GM12878 (cell line): ENCODE measurements around the gene IL16. TPM values are rescaled to one million over a fixed set of nuclear protein-coding genes. Genes with fewer than 3 reads are reported as not detected.

Source experiments
- ATAC-seq: fragments of 200-7000 bp; cut with Tn5 transposase; 3 replicates; pipeline ENCODE4 v1.9.1; 2020; ENCODE audit warnings: mild to moderate bottlenecking, moderate library complexity
- BruUV-seq: library from RNA; stranded (reverse); fragments of 400-500 nt; replicated peaks from 2 replicates; lab custom pipeline; 2021; lab: Mats Ljungman, UMichigan
- CTCF ChIA-PET: fragments of 300-600 bp; sonication (Branson Sonifier 250); formaldehyde crosslinking; extraction: SDS; loops from one replicate; lab custom pipeline; 2021; ENCODE audit warnings: inconsistent platforms; lab: Yijun Ruan, JAX
- POLR2A ChIA-PET: fragments of 350-600 bp; formaldehyde crosslinking; extraction: SDS; loops from one replicate; lab custom pipeline; 2021; ENCODE audit warnings: inconsistent platforms; lab: Charles Lee
- RAD21 ChIA-PET: fragments of 300-600 bp; sonication (Branson Sonifier 250); formaldehyde crosslinking; loops from one replicate; lab custom pipeline; 2023; ENCODE audit warnings: antibody characterized with exemption; ENCODE audit not compliant: unreplicated experiment; lab: Charles Lee
- SMC1A ChIA-PET: fragments of 300-600 bp; sonication (Branson Sonifier 250); formaldehyde crosslinking; loops from one replicate; lab custom pipeline; 2023; ENCODE audit not compliant: unreplicated experiment, uncharacterized antibody; lab: Charles Lee
- DNase-seq: peaks from one replicate; pipeline ENCODE4 v3.0.0-alpha.2; 2011; ENCODE audit warnings: low read depth, low spot score
- FAIRE-seq: peaks from 3 replicates; lab custom pipeline; 2011; peaks lifted over from hg19 to GRCh38; lab: Jason Lieb, UNC
- H2AFZ ChIP-seq: 2 replicates; pipeline ENCODE4 v1.6.0; 2011; ENCODE audit warnings: low read depth, low read length, control low read depth; ENCODE audit not compliant: control insufficient read depth
- H3K27ac ChIP-seq: 2 replicates; pipeline ENCODE4 v1.5.1; 2011; ENCODE audit warnings: control low read depth; ENCODE audit not compliant: control insufficient read depth, insufficient read depth
- H3K27me3 ChIP-seq, 2 experiments: replicated peaks in 1 of 2; 2 replicates each; pipeline versions ENCODE4 v1.6.0 to v1.6.1; 2011; ENCODE audit warnings: low read length in 1 of 2; ENCODE audit not compliant: control insufficient read depth in 2 of 2, insufficient read depth in 2 of 2
- H3K36me3 ChIP-seq, 2 experiments: 2 replicates each; pipeline ENCODE4 v1.5.1; 2011; ENCODE audit warnings: low read length in 1 of 2; ENCODE audit not compliant: control insufficient read depth in 2 of 2, insufficient read depth in 2 of 2
- H3K4me1 ChIP-seq: 2 replicates; pipeline ENCODE4 v1.6.1; 2011; ENCODE audit warnings: mild to moderate bottlenecking, low read length, moderate library complexity, mixed read lengths; ENCODE audit not compliant: control insufficient read depth, insufficient read depth
- H3K4me2 ChIP-seq: 2 replicates; pipeline ENCODE4 v1.6.0; 2011; ENCODE audit warnings: control low read depth; ENCODE audit not compliant: control insufficient read depth, insufficient read depth
- H3K4me3 ChIP-seq: fragments of 200-600 bp; sonication (generic); 2 replicates; pipeline ENCODE4 v1.5.1; 2016
- H3K79me2 ChIP-seq: 2 replicates; pipeline ENCODE4 v1.6.0; 2011; ENCODE audit warnings: low read length; ENCODE audit not compliant: control insufficient read depth, insufficient read depth
- H3K9ac ChIP-seq: 2 replicates; pipeline ENCODE4 v1.8.0; 2011; ENCODE audit warnings: low read length, control low read depth, mixed read lengths; ENCODE audit not compliant: control insufficient read depth, insufficient read depth
- H3K9me3 ChIP-seq: replicated peaks from 3 replicates; pipeline ENCODE4 v1.5.1; 2011; ENCODE audit warnings: mild to moderate bottlenecking, low read length; ENCODE audit not compliant: control insufficient read depth, insufficient read depth
- H4K20me1 ChIP-seq: 2 replicates; pipeline ENCODE4 v1.6.0; 2011; ENCODE audit not compliant: control insufficient read depth, insufficient read depth
- EED ChIP-seq: sonication (generic); IDR thresholded peaks from 2 replicates; pipeline ENCODE4 v1.6.1; 2016; ENCODE audit warnings: antibody characterized with exemption, low read depth
- ETV6 ChIP-seq, 2 experiments: fragments of 450-650 bp in 1 of 2; IDR thresholded peaks in 1 of 2; conservative IDR thresholded peaks in 1 of 2; 2 replicates each; pipeline ENCODE4 v1.6.1; 2014; ENCODE audit warnings: antibody characterized with exemption in 1 of 2, borderline replicate concordance in 1 of 2, low read depth in 1 of 2, mild to moderate bottlenecking in 1 of 2, moderate library complexity in 1 of 2
- FOXM1 ChIP-seq: IDR thresholded peaks from 2 replicates; pipeline ENCODE4 v1.6.1; 2012; ENCODE audit warnings: low read depth, mild to moderate bottlenecking, inconsistent platforms, low read length, moderate library complexity
- HDGF ChIP-seq: fragments of 450-650 bp; IDR thresholded peaks from 2 replicates; pipeline ENCODE4 v1.6.1; 2016; ENCODE audit warnings: antibody characterized with exemption
- NFIC ChIP-seq: IDR thresholded peaks from 2 replicates; pipeline ENCODE4 v1.6.1; 2012; ENCODE audit warnings: low read depth, mild to moderate bottlenecking, inconsistent platforms, low read length, moderate library complexity
- POLR2AphosphoS5 ChIP-seq: IDR thresholded peaks from 2 replicates; pipeline ENCODE4 v1.6.1; 2011; ENCODE audit warnings: mild to moderate bottlenecking, low read length, inconsistent platforms
- SRF ChIP-seq, 2 experiments: IDR thresholded peaks; 2 replicates each; pipeline ENCODE4 v1.6.1; 2011; ENCODE audit warnings: low read depth in 2 of 2, low read length in 2 of 2, mild to moderate bottlenecking in 1 of 2, moderate library complexity in 1 of 2
- STAT1 ChIP-seq: fragments of 450-650 bp; conservative IDR thresholded peaks from 2 replicates; pipeline ENCODE4 v1.6.1; 2014; ENCODE audit warnings: antibody characterized with exemption, mild to moderate bottlenecking
- ZZZ3 ChIP-seq: IDR thresholded peaks from 2 replicates; pipeline ENCODE4 v1.6.1; 2011; ENCODE audit warnings: low read depth; ENCODE audit not compliant: control insufficient read depth, insufficient read length
- WGBS: methylation state at CpG from one replicate; pipeline ENCODE4 v1.1.6; 2016; ENCODE audit warnings: low lambda C conversion rate; ENCODE audit not compliant: insufficient replicate concordance, insufficient coverage; ENCODE audit errors: missing lambda C conversion rate; 5-methylcytosine and 5-hydroxymethylcytosine counted together
- in situ Hi-C: fragments of 300-500 bp; cut with MboI; formaldehyde crosslinking; loops from 9 replicates; pipeline ENCODE4 v1.14.3; 2018; ENCODE audit warnings: mixed read lengths
- intact Hi-C: fragments of 100-400 bp; cut with micrococcal nuclease; formaldehyde crosslinking; loops from one replicate; pipeline ENCODE4 v1.14.2; 2022; ENCODE audit not compliant: unreplicated experiment
- polyA plus RNA-seq, 11 experiments: library from polyadenylated mRNA; depleted of rRNA in 4 of 11; unstranded in 6 of 11; stranded (reverse) in 5 of 11; fragments of >200 nt; fragmentation: Nextera tagmentation in 4 of 11; fragmentation: Illumina TruSeq in 1 of 11; extraction: Ambion mirVana in 4 of 11; extraction: Trizol in 1 of 11; gene quantifications; 1 replicate in 1 of 11; 2 replicates in 10 of 11; pipeline versions ENCODE4 v1.2.1 to v1.2.3, GENCODE V29; 2011 to 2016; ENCODE audit warnings: inconsistent platforms in 2 of 11, missing spikeins in 2 of 11, low read depth in 1 of 11
- total RNA-seq, 4 experiments: library from RNA; depleted of rRNA in 3 of 4; stranded (reverse); fragments of >200 nt in 3 of 4; fragmentation: Illumina TruSeq in 1 of 4; extraction: Trizol in 1 of 4; gene quantifications; 2 replicates each; pipeline versions ENCODE4 v1.2.1 to v1.2.3, GENCODE V29; 2013 to 2021
- TF ChIP-seq, protein P1 (sequence below): IDR thresholded peaks from 2 replicates; pipeline ENCODE4 v1.6.1; 2012; ENCODE audit warnings: low read depth, low read length, improper control_type of control experiment

Gene IL16
- total and polyA plus RNA-seq, 10 of the 15 experiments (the other 5 are each of a cell fraction or from before 2014, with no cell fraction given) = 21.7 to 206 (median 44.5) TPM

DNA sequence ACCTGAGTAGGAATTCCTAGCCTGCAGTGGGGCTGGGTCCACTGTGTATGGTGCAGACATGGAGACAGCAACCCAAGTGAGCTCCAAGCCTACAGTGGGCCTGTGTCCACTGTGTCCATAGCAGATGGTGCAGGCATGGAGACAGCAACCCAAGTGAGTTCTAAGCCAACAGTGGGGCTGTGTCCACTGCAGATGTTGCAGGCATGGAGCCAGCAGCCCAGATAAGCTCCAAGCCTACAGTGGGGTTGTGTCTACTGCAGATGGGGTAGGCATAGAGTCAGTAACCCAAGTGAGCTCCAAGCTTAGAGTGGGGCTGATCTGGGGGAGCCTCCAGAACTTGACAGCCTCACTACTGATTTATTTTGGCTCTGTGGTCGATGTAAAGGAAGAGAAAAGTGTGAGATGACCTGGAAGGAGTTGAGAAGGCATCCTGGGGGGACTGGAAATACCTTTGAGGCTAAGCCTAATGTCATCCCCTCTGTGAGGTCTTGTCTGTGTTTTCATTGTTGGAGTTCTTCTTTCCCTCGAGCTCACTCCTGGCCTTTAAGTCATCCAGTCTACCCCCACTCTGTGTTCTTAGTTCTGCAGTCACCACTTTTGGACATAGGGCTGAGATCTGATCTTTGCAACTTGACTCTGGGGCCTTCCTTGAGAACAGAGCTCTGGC is 22.4 kb upstream of the IL16 start:
- TF ChIP-seq ETV6 (conservative IDR thresholded peaks at IDR 0.05 in 1 of 2, IDR thresholded peaks at IDR 0.05 in 1 of 2; ENCODE audit: borderline replicate concordance in 1 of 2, low read depth in 1 of 2) (no peak), NFIC (no peak), EED (no peak), ZZZ3 (no peak), HDGF (no peak), STAT1 (no peak), FOXM1 (no peak), POLR2AphosphoS5 (no peak), SRF (IDR thresholded peaks at IDR 0.05; ENCODE audit: low read depth in 2 of 2, low read length in 2 of 2) (no peak)
- TF ChIP-seq, protein P1, sequence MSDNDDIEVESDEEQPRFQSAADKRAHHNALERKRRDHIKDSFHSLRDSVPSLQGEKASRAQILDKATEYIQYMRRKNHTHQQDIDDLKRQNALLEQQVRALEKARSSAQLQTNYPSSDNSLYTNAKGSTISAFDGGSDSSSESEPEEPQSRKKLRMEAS = no peak
- TF ChIP-seq, all 136 proteins: peak for 0
- CTCF ChIA-PET = interaction anchor here (0.7 to 1.7 kb wide), 3 partner anchors 18 to 92 kb away, joined by 3 to 5 read pairs (median 3); no protein-coding TSS in a partner anchor

More for the DNA sequence above, 22.4 kb upstream of the IL16 start:
- no peak overlapping the region for H3K27ac ChIP-seq
- FAIRE-seq (no peak), DNase-seq (no peak), ATAC-seq (no peak)
- ChIA-PET POLR2A (no interaction called here), SMC1A (interaction anchor here (1.7 to 1.9 kb wide), 2 partner anchors 14 to 92 kb away, joined by 3 to 4 read pairs; no protein-coding TSS in a partner anchor), RAD21 (no interaction called here)
- in situ Hi-C loops = no loop called here
- H3K36me3 ChIP-seq = no peaks in the 10 kb centered on the region
- no peak overlapping the region for H3K4me2 ChIP-seq
- no peak overlapping the region for H3K4me3 ChIP-seq
- intact Hi-C loops = no loop called here
- no peaks in the 10 kb centered on the region for H4K20me1 ChIP-seq
- no TSS peak for BruUV-seq
- WGBS = 0% methylated on average over 2 of the region's 2 CpGs
- H3K9ac ChIP-seq = no peak overlapping the region
- H2AFZ ChIP-seq = no peak overlapping the region
- H3K9me3 ChIP-seq = no peaks in the 10 kb centered on the region
- H3K27me3 ChIP-seq = no peaks in the 10 kb centered on the region; a peak in 1 of 4 replicates
- no peaks in the 10 kb centered on the region for H3K4me1 ChIP-seq
- no peaks in the 10 kb centered on the region for H3K79me2 ChIP-seq
